Keratinocyte (primary cell): ENCODE measurements around the gene SLC27A4. TPM values are rescaled to one million over a fixed set of nuclear protein-coding genes. Genes with fewer than 3 reads are reported as not detected.

Source experiments
- DNase-seq: peaks from one replicate; pipeline ENCODE4 v3.0.0-alpha.2; 2011; ENCODE audit warnings: low read depth, missing footprints, low spot score
- FAIRE-seq: peaks from 2 replicates; lab custom pipeline; 2011; peaks lifted over from hg19 to GRCh38; lab: Jason Lieb, UNC
- H2AFZ ChIP-seq: 2 replicates; pipeline ENCODE4 v1.6.0; 2012; ENCODE audit warnings: low read length, control low read depth, inconsistent platforms; ENCODE audit not compliant: control insufficient read depth
- H3K27ac ChIP-seq: 2 replicates; pipeline ENCODE4 v1.5.1; 2011; ENCODE audit warnings: low read length; ENCODE audit not compliant: control insufficient read depth, insufficient read depth
- H3K27me3 ChIP-seq: 3 replicates; pipeline ENCODE4 v1.6.0; 2011; ENCODE audit warnings: low read length; ENCODE audit not compliant: control insufficient read depth, insufficient read depth; ENCODE audit errors: extremely low read depth
- H3K36me3 ChIP-seq, 2 experiments: 2 replicates in 1 of 2; 3 replicates in 1 of 2; pipeline ENCODE4 v1.5.1; 2011; ENCODE audit warnings: low read length in 2 of 2, mild to moderate bottlenecking in 1 of 2; ENCODE audit not compliant: control insufficient read depth in 2 of 2, insufficient read depth in 2 of 2; ENCODE audit errors: extremely low read depth in 1 of 2
- H3K4me1 ChIP-seq: 3 replicates; pipeline ENCODE4 v1.5.1; 2011; ENCODE audit warnings: low read length; ENCODE audit not compliant: control insufficient read depth, insufficient read depth; ENCODE audit errors: extremely low read depth
- H3K4me2 ChIP-seq: 3 replicates; pipeline ENCODE4 v1.6.0; 2011; ENCODE audit warnings: low read depth, low read length; ENCODE audit not compliant: control insufficient read depth, insufficient read depth; ENCODE audit errors: extremely low read depth
- H3K4me3 ChIP-seq, 3 experiments: fragments of 200-600 bp in 1 of 3; sonication (generic) in 1 of 3; 2 replicates in 2 of 3; 3 replicates in 1 of 3; pipeline ENCODE4 v1.5.1; 2011 to 2016; ENCODE audit warnings: low read length in 3 of 3, mild to moderate bottlenecking in 3 of 3, control low read depth in 2 of 3, inconsistent platforms in 1 of 3, low read depth in 1 of 3, mixed read lengths in 1 of 3, mixed run types in 1 of 3, moderate library complexity in 1 of 3; ENCODE audit not compliant: control insufficient read depth in 2 of 3, insufficient read depth in 2 of 3; ENCODE audit errors: extremely low read depth in 1 of 3
- H3K79me2 ChIP-seq: 2 replicates; pipeline ENCODE4 v1.6.0; 2012; ENCODE audit warnings: low read length; ENCODE audit not compliant: control insufficient read depth, insufficient read depth
- H3K9ac ChIP-seq: 3 replicates; pipeline ENCODE4 v1.6.0; 2011; ENCODE audit warnings: low read length; ENCODE audit not compliant: control insufficient read depth, insufficient read depth; ENCODE audit errors: extremely low read depth
- H3K9me1 ChIP-seq: 3 replicates; pipeline ENCODE4 v1.6.0; 2011; ENCODE audit warnings: low read length; ENCODE audit not compliant: control insufficient read depth, insufficient read depth; ENCODE audit errors: extremely low read depth
- H3K9me3 ChIP-seq: 2 replicates; pipeline ENCODE4 v1.5.1; 2012; ENCODE audit warnings: low read depth, low read length; ENCODE audit not compliant: control insufficient read depth
- H4K20me1 ChIP-seq: 3 replicates; pipeline ENCODE4 v1.6.0; 2011; ENCODE audit warnings: low read length; ENCODE audit not compliant: control insufficient read depth, insufficient read depth; ENCODE audit errors: extremely low read depth
- EZH2 ChIP-seq: IDR thresholded peaks from one replicate; pipeline ENCODE4 v1.6.1; 2012; ENCODE audit warnings: inconsistent platforms, mild to moderate bottlenecking, low read length, moderate library complexity
- dilution Hi-C: fragments of 300-500 bp; cut with MboI; formaldehyde crosslinking; loops from one replicate; pipeline ENCODE4 v1.7.0; 2020; ENCODE audit warnings: low sequenced_read_pairs; ENCODE audit not compliant: extremely low pct_ligation_motif_present
- polyA plus RNA-seq, 5 experiments: library from polyadenylated mRNA; depleted of rRNA in 3 of 5; stranded (reverse) in 3 of 5; stranded (forward) in 1 of 5; unstranded in 1 of 5; fragments of >200 nt; gene quantifications; 1 replicate in 1 of 5; 2 replicates in 3 of 5; 3 replicates in 1 of 5; pipeline versions ENCODE4 v1.2.1 to v1.2.3, GENCODE V29; 2011 to 2012; ENCODE audit warnings: missing spikeins in 2 of 5, low read depth in 1 of 5, low replicate concordance in 1 of 5
- TF ChIP-seq, protein P1 (sequence below), 3 experiments: IDR thresholded peaks in 1 of 3; conservative IDR thresholded peaks in 1 of 3; optimal IDR thresholded peaks in 1 of 3; 2 replicates in 2 of 3; 3 replicates in 1 of 3; pipeline versions ENCODE3 to v1.5.1; 2011; ENCODE audit warnings: low read length in 3 of 3, mild to moderate bottlenecking in 3 of 3, moderate library complexity in 2 of 3, control low read depth in 1 of 3, inconsistent platforms in 1 of 3; ENCODE audit not compliant: insufficient read depth in 2 of 3; ENCODE audit errors: extremely low read depth in 1 of 3

Gene SLC27A4
- polyA plus RNA-seq, 1 donor (not counting 4 experiments of a cell fraction or from before 2014, with no cell fraction given): 17.3 TPM

DNA sequence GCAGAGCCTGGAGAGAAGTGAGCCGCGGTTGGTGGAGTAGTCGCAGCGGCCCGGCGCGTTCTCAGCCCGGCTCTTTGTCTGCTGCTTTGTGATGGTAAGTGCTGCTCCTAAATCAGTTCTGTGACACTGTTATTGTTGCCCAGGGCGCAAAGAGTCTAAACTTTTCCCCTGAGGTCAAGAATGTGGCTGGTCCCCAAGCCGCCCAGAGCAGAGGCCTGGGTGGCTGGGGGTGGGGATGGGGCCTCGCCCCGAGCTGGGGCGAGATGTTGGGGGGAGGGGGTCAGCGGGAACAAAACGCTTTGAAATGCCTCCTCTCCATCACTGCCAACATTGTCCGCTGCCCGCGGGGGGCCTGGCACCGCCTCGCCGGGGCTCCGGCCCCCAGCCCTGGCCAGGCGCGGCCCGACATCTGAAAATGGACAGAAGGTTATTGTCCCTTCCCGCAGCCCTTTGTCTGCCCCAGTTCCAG, 68.7 kb downstream of the SLC27A4 start:
- no peaks in the 10 kb centered on the region for H3K36me3 ChIP-seq
- H3K9me3 ChIP-seq: no peaks in the 10 kb centered on the region
- no peak overlapping the region for H3K4me3 ChIP-seq
- no peak overlapping the region for H3K27ac ChIP-seq
- dilution Hi-C loops: no loop called here
- no peaks in the 10 kb centered on the region for H4K20me1 ChIP-seq
- no peaks in the 10 kb centered on the region for H3K4me1 ChIP-seq
- TF ChIP-seq, protein P1, sequence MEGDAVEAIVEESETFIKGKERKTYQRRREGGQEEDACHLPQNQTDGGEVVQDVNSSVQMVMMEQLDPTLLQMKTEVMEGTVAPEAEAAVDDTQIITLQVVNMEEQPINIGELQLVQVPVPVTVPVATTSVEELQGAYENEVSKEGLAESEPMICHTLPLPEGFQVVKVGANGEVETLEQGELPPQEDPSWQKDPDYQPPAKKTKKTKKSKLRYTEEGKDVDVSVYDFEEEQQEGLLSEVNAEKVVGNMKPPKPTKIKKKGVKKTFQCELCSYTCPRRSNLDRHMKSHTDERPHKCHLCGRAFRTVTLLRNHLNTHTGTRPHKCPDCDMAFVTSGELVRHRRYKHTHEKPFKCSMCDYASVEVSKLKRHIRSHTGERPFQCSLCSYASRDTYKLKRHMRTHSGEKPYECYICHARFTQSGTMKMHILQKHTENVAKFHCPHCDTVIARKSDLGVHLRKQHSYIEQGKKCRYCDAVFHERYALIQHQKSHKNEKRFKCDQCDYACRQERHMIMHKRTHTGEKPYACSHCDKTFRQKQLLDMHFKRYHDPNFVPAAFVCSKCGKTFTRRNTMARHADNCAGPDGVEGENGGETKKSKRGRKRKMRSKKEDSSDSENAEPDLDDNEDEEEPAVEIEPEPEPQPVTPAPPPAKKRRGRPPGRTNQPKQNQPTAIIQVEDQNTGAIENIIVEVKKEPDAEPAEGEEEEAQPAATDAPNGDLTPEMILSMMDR (optimal IDR thresholded peaks at IDR 0.05 in 1 of 3, IDR thresholded peaks at IDR 0.05 in 1 of 3, conservative IDR thresholded peaks at IDR 0.05 in 1 of 3; ENCODE audit: extremely low read depth in 1 of 3, insufficient read depth in 2 of 3, low read length in 3 of 3): no peak
- TF ChIP-seq EZH2: no peak
- no peak for DNase-seq
- no peaks in the 10 kb centered on the region for H3K79me2 ChIP-seq
- no peak overlapping the region for H3K4me2 ChIP-seq
- H3K9ac ChIP-seq: no peak overlapping the region
- no peaks in the 10 kb centered on the region for H3K9me1 ChIP-seq
- H3K27me3 ChIP-seq: peaks cover 27% of the 10 kb centered on the region
- no peak overlapping the region for H2AFZ ChIP-seq
- FAIRE-seq: no peak

DNA sequence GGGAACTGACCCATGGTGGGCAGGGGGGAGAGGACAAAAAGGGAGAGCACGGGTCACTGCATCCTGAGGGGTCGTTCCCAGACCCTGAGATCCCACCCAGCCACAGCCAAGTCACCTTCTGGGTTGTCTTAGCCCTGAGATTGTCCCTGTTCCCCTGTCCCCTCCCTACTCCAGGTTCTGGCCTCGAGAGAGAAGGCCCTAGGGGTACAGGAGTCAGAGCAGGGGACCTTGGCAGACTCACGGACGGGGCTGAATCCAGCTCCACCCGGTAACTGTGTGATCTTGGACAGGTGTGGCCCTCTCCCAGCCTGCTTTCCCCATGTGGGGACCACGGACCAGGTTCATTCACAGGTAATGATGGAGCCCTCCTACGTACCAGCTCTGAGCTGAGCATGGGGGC, 69.1 kb downstream of the SLC27A4 start:
- no peak for FAIRE-seq
- Histone ChIP-seq H3K4me3 (no peak overlapping the region), H3K36me3 (no peaks in the 10 kb centered on the region), H3K9me3 (no peaks in the 10 kb centered on the region), H3K9ac (no peak overlapping the region), H3K27me3 (peaks cover 27% of the 10 kb centered on the region), H3K4me1 (no peaks in the 10 kb centered on the region), H3K4me2 (no peak overlapping the region), H3K79me2 (no peaks in the 10 kb centered on the region), H2AFZ (no peak overlapping the region), H3K27ac (no peak overlapping the region), H3K9me1 (no peaks in the 10 kb centered on the region), H4K20me1 (no peaks in the 10 kb centered on the region)
- TF ChIP-seq EZH2: no peak
- TF ChIP-seq, protein P1 (optimal IDR thresholded peaks at IDR 0.05 in 1 of 3, IDR thresholded peaks at IDR 0.05 in 1 of 3, conservative IDR thresholded peaks at IDR 0.05 in 1 of 3; ENCODE audit: extremely low read depth in 1 of 3, insufficient read depth in 2 of 3, low read length in 3 of 3): no peak
- no peak for DNase-seq
- dilution Hi-C loops: no loop called here
